Neuron (in vitro differentiated cells): ENCODE data around the gene LRRC51.
"Not testable (repeated sequence)": the region's sequence is repeated elsewhere in the genome, so short reads cannot be mapped to it uniquely, and the experiment has no call there.

Source experiments
- H2AFZ ChIP-seq: one replicate; pipeline ENCODE4 v1.6.1; 2013; ENCODE audit warnings: low read depth, mild to moderate bottlenecking, inconsistent platforms, low read length, moderate library complexity
- H3K27me3 ChIP-seq: one replicate; pipeline ENCODE4 v1.6.1; 2013; ENCODE audit warnings: low read length; ENCODE audit not compliant: insufficient read depth
- H3K36me3 ChIP-seq: one replicate; pipeline ENCODE4 v1.6.1; 2013; ENCODE audit warnings: low read length; ENCODE audit not compliant: insufficient read depth
- H3K4me1 ChIP-seq: one replicate; pipeline ENCODE4 v1.6.1; 2013; ENCODE audit warnings: low read length; ENCODE audit not compliant: insufficient read depth
- H3K4me3 ChIP-seq: 2 replicates; pipeline ENCODE4 v1.5.1; 2013; ENCODE audit warnings: mild to moderate bottlenecking, low read length, moderate library complexity
- H3K9me3 ChIP-seq: one replicate; pipeline ENCODE4 v1.6.1; 2013; ENCODE audit warnings: low read length

LRRC51 gene

GRCh38 chr11:72141066-72141465 lies 60.4 kb downstream of the LRRC51 start:
- Histone ChIP-seq H3K36me3 (no peaks in the 10 kb centered on the region), H3K4me3 (no peak overlapping the region), H3K4me1 (no peaks in the 10 kb centered on the region), H3K27me3 (no peaks in the 10 kb centered on the region), H3K9me3 (no peaks in the 10 kb centered on the region), H2AFZ (no peak overlapping the region)

GRCh38 chr11:72142086-72142485 lies 61.4 kb downstream of the LRRC51 start:
- not testable (repeated sequence) for H3K4me1 ChIP-seq, H3K36me3 ChIP-seq, H3K9me3 ChIP-seq, H2AFZ ChIP-seq, H3K27me3 ChIP-seq, H3K4me3 ChIP-seq

GRCh38 chr11:72142543-72142942 lies 61.9 kb downstream of the LRRC51 start:
- H3K4me1 ChIP-seq, H3K9me3 ChIP-seq, H3K36me3 ChIP-seq, H3K4me3 ChIP-seq, H2AFZ ChIP-seq, H3K27me3 ChIP-seq: not testable (repeated sequence)

GRCh38 chr11:72144807-72145565 lies 64.3 kb downstream of the LRRC51 start:
- Histone ChIP-seq H3K9me3 (no peaks in the 10 kb centered on the region), H3K27me3 (no peaks in the 10 kb centered on the region), H3K36me3 (no peaks in the 10 kb centered on the region), H3K4me3 (no peak overlapping the region), H3K4me1 (no peaks in the 10 kb centered on the region), H2AFZ (no peak overlapping the region)
